HCT116 (cell line): Measurements from ENCODE around the gene CHTOP. TPM values are rescaled to one million over a fixed set of nuclear protein-coding genes. Genes with fewer than 3 reads are reported as not detected.

ENCODE experiments used
- ATAC-seq: fragments of 200-7000 bp; cut with Tn5 transposase; 2 replicates; pipeline ENCODE4 v1.9.1; 2020; ENCODE audit warnings: mild to moderate bottlenecking, moderate library complexity
- BruUV-seq: library from RNA; stranded (reverse); fragments of 400-500 nt; replicated peaks from 2 replicates; lab custom pipeline; 2021; lab: Mats Ljungman, UMichigan
- CTCF ChIA-PET: fragments of 300-600 bp; sonication (Branson Sonifier 250); formaldehyde crosslinking; loops from one replicate; lab custom pipeline; 2021; ENCODE audit warnings: antibody characterized with exemption; lab: Charles Lee
- POLR2A ChIA-PET: fragments of 300-600, 350-600 bp; sonication (Branson Sonifier 250); formaldehyde crosslinking; loops from one replicate; lab custom pipeline; 2021; ENCODE audit warnings: antibody characterized with exemption; lab: Charles Lee
- RAD21 ChIA-PET, 2 experiments: fragments of 300-600 bp; sonication (Branson Sonifier 250); formaldehyde crosslinking; loops; one replicate each; lab custom pipeline; 2023; ENCODE audit warnings: low total read pairs in 2 of 2; ENCODE audit not compliant: uncharacterized antibody in 2 of 2, unreplicated experiment in 2 of 2, low non-redundant PET in 1 of 2; lab: Charles Lee
- DNase-seq: peaks from one replicate; pipeline ENCODE4 v3.0.0-alpha.2; 2010; ENCODE audit warnings: low read depth, low spot score
- H2AFZ ChIP-seq: fragments of 200-600 bp; shearing (Covaris generic), sonication (generic); 2 replicates; pipeline ENCODE4 v1.6.1; 2017; ENCODE audit warnings: low read depth, mixed run types, mixed read lengths, antibody characterized with exemption, low read length; ENCODE audit not compliant: poor library complexity, severe bottlenecking
- H3K27ac ChIP-seq: 2 replicates; pipeline ENCODE4 v1.5.1; 2012; ENCODE audit warnings: low read depth, low read length
- H3K27me3 ChIP-seq: fragments of 200-600 bp; sonication (generic); 2 replicates; pipeline ENCODE4 v1.6.1; 2016; ENCODE audit warnings: mixed run types, low read length, mixed read lengths; ENCODE audit not compliant: insufficient read depth
- H3K36me3 ChIP-seq, 2 experiments: fragments of 200-500 bp in 1 of 2; fragments of 200-600 bp in 1 of 2; sonication (Bioruptor generic) in 1 of 2; sonication (generic) in 1 of 2; 2 replicates each; pipeline versions ENCODE4 v1.5.1 to v1.6.1; 2014 to 2016; ENCODE audit warnings: low read length in 2 of 2, inconsistent platforms in 1 of 2, mixed read lengths in 1 of 2, mixed run types in 1 of 2; ENCODE audit not compliant: insufficient read depth in 2 of 2, control insufficient read depth in 1 of 2
- H3K4me1 ChIP-seq, 2 experiments: fragments of 200-600 bp in 1 of 2; sonication (generic) in 1 of 2; 2 replicates each; pipeline versions ENCODE4 v1.5.1 to v1.6.1; 2012 to 2017; ENCODE audit warnings: low read length in 2 of 2, inconsistent platforms in 1 of 2, mild to moderate bottlenecking in 1 of 2, mixed read lengths in 1 of 2, mixed run types in 1 of 2, moderate library complexity in 1 of 2; ENCODE audit not compliant: insufficient read depth in 2 of 2, control insufficient read depth in 1 of 2
- H3K4me2 ChIP-seq: fragments of 200-600 bp; sonication (generic); 2 replicates; pipeline ENCODE4 v1.6.1; 2017; ENCODE audit warnings: mixed run types, low read length, mixed read lengths
- H3K4me3 ChIP-seq, 2 experiments: fragments of 200-600 bp in 1 of 2; sonication (generic) in 1 of 2; replicated peaks in 1 of 2; 2 replicates each; pipeline ENCODE4 v1.5.1; 2011 to 2016; ENCODE audit warnings: low read length in 2 of 2, control low read depth in 1 of 2, low read depth in 1 of 2, mild to moderate bottlenecking in 1 of 2, mixed read lengths in 1 of 2, mixed run types in 1 of 2
- H3K79me2 ChIP-seq: fragments of 200-600 bp; sonication (generic); 2 replicates; pipeline ENCODE4 v1.6.1; 2017; ENCODE audit warnings: mild to moderate bottlenecking, mixed run types, low read length, moderate library complexity, mixed read lengths; ENCODE audit not compliant: insufficient read depth
- H3K9ac ChIP-seq: fragments of 200-600 bp; sonication (generic); 2 replicates; pipeline ENCODE4 v1.6.1; 2016; ENCODE audit warnings: low read length, mixed read lengths
- H3K9me2 ChIP-seq: fragments of 200-600 bp; sonication (generic), shearing (Covaris generic); 2 replicates; pipeline ENCODE4 v1.6.1; 2017; ENCODE audit warnings: mixed run types, mild to moderate bottlenecking, moderate library complexity; ENCODE audit not compliant: insufficient read depth
- H3K9me3 ChIP-seq, 2 experiments: fragments of 200-500 bp in 1 of 2; fragments of 200-600 bp in 1 of 2; sonication (Bioruptor generic) in 1 of 2; sonication (generic) in 1 of 2; 2 replicates each; pipeline ENCODE4 v1.6.1; 2014 to 2017; ENCODE audit warnings: low read length in 2 of 2, mixed read lengths in 2 of 2, inconsistent platforms in 1 of 2, low read depth in 1 of 2, mild to moderate bottlenecking in 1 of 2, mixed run types in 1 of 2, moderate library complexity in 1 of 2; ENCODE audit not compliant: control insufficient read depth in 1 of 2, insufficient read depth in 1 of 2
- H4K20me1 ChIP-seq: fragments of 200-600 bp; sonication (generic), shearing (Covaris generic); 2 replicates; pipeline ENCODE4 v1.6.1; 2017; ENCODE audit warnings: mixed run types, mild to moderate bottlenecking, moderate library complexity; ENCODE audit not compliant: insufficient read depth
- CBX3 ChIP-seq: IDR thresholded peaks from 2 replicates; pipeline ENCODE4 v1.6.1; 2012; ENCODE audit warnings: low read depth
- CTCF ChIP-seq, 3 experiments: fragments of 200-600 bp in 1 of 3; sonication (generic) in 1 of 3; IDR thresholded peaks in 2 of 3; conservative IDR thresholded peaks in 1 of 3; 2 replicates each; pipeline ENCODE4 v1.5.1; 2012 to 2017; ENCODE audit warnings: low read depth in 2 of 3, low read length in 2 of 3, antibody characterized with exemption in 1 of 3, borderline replicate concordance in 1 of 3, control low read depth in 1 of 3, mild to moderate bottlenecking in 1 of 3, mixed read lengths in 1 of 3, mixed run types in 1 of 3, moderate library complexity in 1 of 3; ENCODE audit not compliant: insufficient read depth in 1 of 3
- EGR1 ChIP-seq: IDR thresholded peaks from 2 replicates; pipeline ENCODE4 v1.6.1; 2012; ENCODE audit warnings: low read depth
- ELF1 ChIP-seq: IDR thresholded peaks from 2 replicates; pipeline ENCODE4 v1.6.1; 2012; ENCODE audit warnings: low read depth, borderline replicate concordance
- EZH2phosphoT487 ChIP-seq: fragments of 200-600 bp; IDR thresholded peaks from 2 replicates; pipeline ENCODE4 v1.6.1; 2018; ENCODE audit warnings: antibody characterized with exemption, borderline replicate concordance
- FOSL1 ChIP-seq: IDR thresholded peaks from 2 replicates; pipeline ENCODE4 v1.6.1; 2012; ENCODE audit warnings: low read depth
- POLR2A ChIP-seq: IDR thresholded peaks from 2 replicates; pipeline ENCODE4 v1.7.0; 2011; ENCODE audit warnings: borderline replicate concordance; ENCODE audit not compliant: insufficient read depth, insufficient read length; ENCODE audit errors: extremely low read depth
- POLR2AphosphoS5 ChIP-seq: IDR thresholded peaks from 2 replicates; pipeline ENCODE4 v1.6.1; 2011; ENCODE audit warnings: mild to moderate bottlenecking, low read depth, low read length, moderate library complexity
- SIN3A ChIP-seq: IDR thresholded peaks from 2 replicates; pipeline ENCODE4 v1.6.1; 2012; ENCODE audit warnings: low read depth
- SP1 ChIP-seq: IDR thresholded peaks from 2 replicates; pipeline ENCODE4 v1.6.1; 2012; ENCODE audit warnings: low read depth
- SRF ChIP-seq: IDR thresholded peaks from 2 replicates; pipeline ENCODE4 v1.6.1; 2012; ENCODE audit warnings: low read depth
- TCF7L2 ChIP-seq: IDR thresholded peaks from 2 replicates; pipeline ENCODE4 v1.7.0; 2011; ENCODE audit warnings: borderline replicate concordance, inconsistent platforms; ENCODE audit not compliant: insufficient read depth, insufficient read length; ENCODE audit errors: extremely low read depth
- ZFX ChIP-seq: fragments of 450-650 bp; IDR thresholded peaks from 2 replicates; pipeline ENCODE4 v1.6.1; 2017
- ZNF274 ChIP-seq: fragments of 200-500 bp; sonication (Bioruptor generic); IDR thresholded peaks from 2 replicates; pipeline ENCODE4 v1.6.1; 2014; ENCODE audit warnings: mild to moderate bottlenecking, low read depth, low read length, inconsistent platforms
- intact Hi-C: fragments of 100-400 bp; cut with micrococcal nuclease; formaldehyde crosslinking; loops from 2 replicates; pipeline ENCODE4 v1.10.0; 2022
- total RNA-seq: library from RNA; stranded (reverse); gene quantifications from one replicate; pipeline ENCODE4 v1.2.1, GENCODE V29; 2021; ENCODE audit not compliant: unreplicated experiment
- TF ChIP-seq, protein P1 (sequence below): IDR thresholded peaks from 2 replicates; pipeline ENCODE4 v1.6.1; 2012
- TF ChIP-seq, protein P2 (sequence below): IDR thresholded peaks from 2 replicates; pipeline ENCODE4 v1.6.1; 2012; ENCODE audit warnings: low read depth
- TF ChIP-seq, protein P3 (sequence below): IDR thresholded peaks from 2 replicates; pipeline ENCODE4 v1.6.1; 2012
- TF ChIP-seq, protein P4 (sequence below): IDR thresholded peaks from 2 replicates; pipeline ENCODE4 v1.6.1; 2011; ENCODE audit warnings: mild to moderate bottlenecking, low read length, moderate library complexity; ENCODE audit not compliant: insufficient replicate concordance; ENCODE audit errors: extremely low read depth

The CHTOP gene
- total RNA-seq, 1 experiment from 2014 or later = 110 TPM

- TF ChIP-seq, protein P1, sequence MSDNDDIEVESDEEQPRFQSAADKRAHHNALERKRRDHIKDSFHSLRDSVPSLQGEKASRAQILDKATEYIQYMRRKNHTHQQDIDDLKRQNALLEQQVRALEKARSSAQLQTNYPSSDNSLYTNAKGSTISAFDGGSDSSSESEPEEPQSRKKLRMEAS = no peak
- TF ChIP-seq TCF7L2 (no peak), FOSL1 (no peak), ZFX (no peak), SIN3A (no peak), POLR2AphosphoS5 (no peak), POLR2A (no peak), ZNF274 (no peak), SRF (no peak), ELF1 (no peak), SP1 (no peak), EZH2phosphoT487 (no peak), EGR1 (no peak), CTCF (IDR thresholded peaks at IDR 0.05 in 2 of 3, conservative IDR thresholded peaks at IDR 0.05 in 1 of 3; ENCODE audit: borderline replicate concordance in 1 of 3, insufficient read depth in 1 of 3, low read depth in 2 of 3, low read length in 2 of 3) (no peak), CBX3 (no peak)
- TF ChIP-seq, protein P2, sequence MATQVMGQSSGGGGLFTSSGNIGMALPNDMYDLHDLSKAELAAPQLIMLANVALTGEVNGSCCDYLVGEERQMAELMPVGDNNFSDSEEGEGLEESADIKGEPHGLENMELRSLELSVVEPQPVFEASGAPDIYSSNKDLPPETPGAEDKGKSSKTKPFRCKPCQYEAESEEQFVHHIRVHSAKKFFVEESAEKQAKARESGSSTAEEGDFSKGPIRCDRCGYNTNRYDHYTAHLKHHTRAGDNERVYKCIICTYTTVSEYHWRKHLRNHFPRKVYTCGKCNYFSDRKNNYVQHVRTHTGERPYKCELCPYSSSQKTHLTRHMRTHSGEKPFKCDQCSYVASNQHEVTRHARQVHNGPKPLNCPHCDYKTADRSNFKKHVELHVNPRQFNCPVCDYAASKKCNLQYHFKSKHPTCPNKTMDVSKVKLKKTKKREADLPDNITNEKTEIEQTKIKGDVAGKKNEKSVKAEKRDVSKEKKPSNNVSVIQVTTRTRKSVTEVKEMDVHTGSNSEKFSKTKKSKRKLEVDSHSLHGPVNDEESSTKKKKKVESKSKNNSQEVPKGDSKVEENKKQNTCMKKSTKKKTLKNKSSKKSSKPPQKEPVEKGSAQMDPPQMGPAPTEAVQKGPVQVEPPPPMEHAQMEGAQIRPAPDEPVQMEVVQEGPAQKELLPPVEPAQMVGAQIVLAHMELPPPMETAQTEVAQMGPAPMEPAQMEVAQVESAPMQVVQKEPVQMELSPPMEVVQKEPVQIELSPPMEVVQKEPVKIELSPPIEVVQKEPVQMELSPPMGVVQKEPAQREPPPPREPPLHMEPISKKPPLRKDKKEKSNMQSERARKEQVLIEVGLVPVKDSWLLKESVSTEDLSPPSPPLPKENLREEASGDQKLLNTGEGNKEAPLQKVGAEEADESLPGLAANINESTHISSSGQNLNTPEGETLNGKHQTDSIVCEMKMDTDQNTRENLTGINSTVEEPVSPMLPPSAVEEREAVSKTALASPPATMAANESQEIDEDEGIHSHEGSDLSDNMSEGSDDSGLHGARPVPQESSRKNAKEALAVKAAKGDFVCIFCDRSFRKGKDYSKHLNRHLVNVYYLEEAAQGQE = no peak
- TF ChIP-seq, protein P3, sequence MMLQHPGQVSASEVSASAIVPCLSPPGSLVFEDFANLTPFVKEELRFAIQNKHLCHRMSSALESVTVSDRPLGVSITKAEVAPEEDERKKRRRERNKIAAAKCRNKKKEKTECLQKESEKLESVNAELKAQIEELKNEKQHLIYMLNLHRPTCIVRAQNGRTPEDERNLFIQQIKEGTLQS = no peak
- TF ChIP-seq, protein P4, sequence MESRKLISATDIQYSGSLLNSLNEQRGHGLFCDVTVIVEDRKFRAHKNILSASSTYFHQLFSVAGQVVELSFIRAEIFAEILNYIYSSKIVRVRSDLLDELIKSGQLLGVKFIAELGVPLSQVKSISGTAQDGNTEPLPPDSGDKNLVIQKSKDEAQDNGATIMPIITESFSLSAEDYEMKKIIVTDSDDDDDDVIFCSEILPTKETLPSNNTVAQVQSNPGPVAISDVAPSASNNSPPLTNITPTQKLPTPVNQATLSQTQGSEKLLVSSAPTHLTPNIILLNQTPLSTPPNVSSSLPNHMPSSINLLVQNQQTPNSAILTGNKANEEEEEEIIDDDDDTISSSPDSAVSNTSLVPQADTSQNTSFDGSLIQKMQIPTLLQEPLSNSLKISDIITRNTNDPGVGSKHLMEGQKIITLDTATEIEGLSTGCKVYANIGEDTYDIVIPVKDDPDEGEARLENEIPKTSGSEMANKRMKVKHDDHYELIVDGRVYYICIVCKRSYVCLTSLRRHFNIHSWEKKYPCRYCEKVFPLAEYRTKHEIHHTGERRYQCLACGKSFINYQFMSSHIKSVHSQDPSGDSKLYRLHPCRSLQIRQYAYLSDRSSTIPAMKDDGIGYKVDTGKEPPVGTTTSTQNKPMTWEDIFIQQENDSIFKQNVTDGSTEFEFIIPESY = no peak
- no peak for ATAC-seq
- Histone ChIP-seq H3K9me3 (no peaks in the 10 kb centered on the region), H4K20me1 (no peaks in the 10 kb centered on the region), H3K4me1 (peaks cover 23 to 42% of the 10 kb centered on the region in 2 experiments), H2AFZ (no peak overlapping the region), H3K27me3 (no peaks in the 10 kb centered on the region), H3K36me3 (no peaks in the 10 kb centered on the region), H3K27ac (no peak overlapping the region), H3K79me2 (peaks cover 26% of the 10 kb centered on the region), H3K9ac (no peak overlapping the region), H3K4me2 (no peak overlapping the region), H3K9me2 (no peaks in the 10 kb centered on the region), H3K4me3 (no peak overlapping the region)
- POLR2A ChIA-PET = interaction anchor here (10.5 kb wide), 1 partner anchor 14 kb away, joined by 172 read pairs; the partner anchor contains the start of genes S100A14 and S100A16
- RAD21 ChIA-PET = no interaction called here
- intact Hi-C loops = loop anchor here (5.0 kb wide), 1 partner anchor 278 kb away; no protein-coding TSS in a partner anchor
- CTCF ChIA-PET = interaction anchor here (5.7 kb wide), 1 partner anchor 14 kb away, joined by 76 read pairs; the partner anchor contains the start of genes S100A14 and S100A16
- BruUV-seq = no TSS peak
- no peak for DNase-seq
Measured at GRCh38 chr1:153629971-153630370, 3.9 kb upstream of the CHTOP start.
